Subcutaneous abdominal adipose tissue (tissue), 5 donors: Measurements from ENCODE around the gene PLEKHH2.
A peak's percentile ranks its signal among the peaks of the same experiment; 100 is the strongest.

ENCODE experiments used
- H3K27ac ChIP-seq: one replicate; pipeline ENCODE4 v1.7.0; 2013; ENCODE audit warnings: low read depth, mild to moderate bottlenecking, inconsistent platforms, low read length, moderate library complexity
- H3K27me3 ChIP-seq, 5 donors: one replicate each; pipeline ENCODE4 v1.7.0; 2013; ENCODE audit warnings: low read length in 5 of 5, inconsistent platforms in 1 of 5; ENCODE audit not compliant: control insufficient read depth in 5 of 5, insufficient read depth in 4 of 5
- H3K36me3 ChIP-seq, 5 donors: one replicate each; pipeline ENCODE4 v1.7.0; 2013; ENCODE audit warnings: low read length in 5 of 5; ENCODE audit not compliant: control insufficient read depth in 5 of 5, insufficient read depth in 5 of 5
- H3K4me1 ChIP-seq, 5 donors: one replicate each; pipeline ENCODE4 v1.7.0; 2013; ENCODE audit warnings: low read length in 5 of 5, mild to moderate bottlenecking in 3 of 5, moderate library complexity in 1 of 5; ENCODE audit not compliant: control insufficient read depth in 5 of 5, insufficient read depth in 5 of 5
- H3K4me3 ChIP-seq, 5 donors: one replicate each; pipeline ENCODE4 v1.7.0; 2013; ENCODE audit warnings: low read length in 5 of 5, low read depth in 1 of 5
- H3K9ac ChIP-seq, 5 donors: one replicate each; pipeline ENCODE4 v1.7.0; 2013; ENCODE audit warnings: low read length in 5 of 5, mild to moderate bottlenecking in 4 of 5, moderate library complexity in 3 of 5
- H3K9me3 ChIP-seq, 5 donors: one replicate each; pipeline ENCODE4 v1.7.0; 2013; ENCODE audit warnings: low read length in 5 of 5; ENCODE audit not compliant: control insufficient read depth in 5 of 5
- donor health status: healthy.
- donor health status: healthy.
- donor health status: healthy.
- donor health status: healthy.
- donor health status: healthy.

PLEKHH2 gene

DNA sequence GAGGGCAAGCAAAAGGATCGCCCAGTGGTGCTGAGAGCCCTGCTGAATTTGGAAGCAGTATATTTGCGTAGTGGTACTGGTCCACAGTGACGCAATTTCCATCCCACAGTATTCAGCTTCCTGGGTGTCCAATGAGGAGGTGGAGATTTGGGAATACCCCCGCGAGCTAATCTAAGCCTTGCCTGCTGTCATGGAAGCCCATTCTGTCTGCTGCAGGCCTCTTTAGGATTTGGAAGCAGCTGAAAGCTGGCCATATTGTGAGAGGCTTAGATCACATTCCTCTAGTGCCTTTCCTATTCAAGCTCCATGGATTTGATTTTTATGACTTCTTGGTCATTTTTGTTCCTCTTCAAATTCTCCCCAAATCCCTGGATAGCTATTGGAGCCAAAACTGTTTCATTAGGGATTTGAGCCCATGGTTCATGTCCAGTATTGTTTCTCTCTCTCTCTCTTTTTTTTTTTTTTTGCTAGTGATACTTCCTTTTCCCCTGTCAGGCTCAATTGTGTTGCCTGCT lies 114.5 kb downstream of the PLEKHH2 start:
- Histone ChIP-seq H3K9ac (no peak overlapping the region), H3K4me3 (no peak overlapping the region), H3K4me1 (peaks cover 0 to 22% (median 17%) of the 10 kb centered on the region in 5 donors), H3K9me3 (no peaks in the 10 kb centered on the region), H3K27me3 (no peaks in the 10 kb centered on the region), H3K27ac (no peak overlapping the region), H3K36me3 (no peaks in the 10 kb centered on the region)

DNA sequence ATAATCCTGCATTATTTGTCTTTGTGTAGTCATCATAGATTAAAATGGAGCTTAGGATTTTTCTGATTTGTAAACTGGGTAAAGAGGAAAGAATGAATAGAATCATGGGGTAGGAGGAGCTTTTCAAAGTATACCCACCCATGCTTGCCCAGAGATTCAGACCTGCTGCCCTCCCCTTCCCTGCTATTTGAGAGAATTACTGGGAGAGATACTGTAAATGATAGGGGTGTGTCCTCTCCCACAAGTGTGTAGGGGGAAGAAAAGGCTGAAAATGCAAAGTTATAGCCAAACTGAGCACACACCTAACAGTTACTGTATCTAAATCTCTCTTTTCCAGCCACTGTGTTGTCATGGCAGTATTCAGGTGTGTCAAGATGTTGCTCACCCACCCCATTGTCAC lies 115.2 kb downstream of the PLEKHH2 start:
- H3K4me1 ChIP-seq, result peaks cover 0 to 27% (median 17%) of the 10 kb centered on the region in 5 donors
- H3K36me3 ChIP-seq, result no peaks in the 10 kb centered on the region
- no peak overlapping the region for H3K9ac ChIP-seq
- H3K9me3 ChIP-seq, result no peaks in the 10 kb centered on the region
- no peaks in the 10 kb centered on the region for H3K27me3 ChIP-seq
- H3K27ac ChIP-seq, result no peak overlapping the region
- no peak overlapping the region for H3K4me3 ChIP-seq

DNA sequence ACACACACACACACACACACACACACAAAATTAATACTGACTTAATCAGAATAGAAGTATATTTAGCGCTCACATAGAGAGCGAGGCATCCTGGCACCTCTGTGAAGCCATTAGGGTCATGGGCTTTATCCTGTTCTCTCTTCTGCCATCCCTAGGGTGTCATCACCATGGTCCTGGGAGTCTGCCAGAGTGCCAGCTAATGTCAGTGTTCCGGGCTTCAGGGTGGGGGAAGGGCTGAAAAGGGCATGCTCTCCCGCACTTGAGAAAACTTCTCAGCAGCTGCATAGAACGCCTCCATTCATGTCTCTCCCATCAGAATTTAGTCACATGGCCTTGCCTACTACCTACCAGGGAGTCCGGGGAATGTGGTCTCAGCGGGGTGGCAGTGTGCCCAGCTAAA lies 117.1 kb downstream of the PLEKHH2 start:
- no peak overlapping the region for H3K9ac ChIP-seq
- no peaks in the 10 kb centered on the region for H3K36me3 ChIP-seq
- H3K4me3 ChIP-seq, result no peak overlapping the region
- H3K9me3 ChIP-seq, result no peaks in the 10 kb centered on the region
- no peaks in the 10 kb centered on the region for H3K27me3 ChIP-seq
- peaks cover 2 to 36% (median 24%) of the 10 kb centered on the region in 5 donors for H3K4me1 ChIP-seq
- H3K27ac ChIP-seq, result no peak overlapping the region

DNA sequence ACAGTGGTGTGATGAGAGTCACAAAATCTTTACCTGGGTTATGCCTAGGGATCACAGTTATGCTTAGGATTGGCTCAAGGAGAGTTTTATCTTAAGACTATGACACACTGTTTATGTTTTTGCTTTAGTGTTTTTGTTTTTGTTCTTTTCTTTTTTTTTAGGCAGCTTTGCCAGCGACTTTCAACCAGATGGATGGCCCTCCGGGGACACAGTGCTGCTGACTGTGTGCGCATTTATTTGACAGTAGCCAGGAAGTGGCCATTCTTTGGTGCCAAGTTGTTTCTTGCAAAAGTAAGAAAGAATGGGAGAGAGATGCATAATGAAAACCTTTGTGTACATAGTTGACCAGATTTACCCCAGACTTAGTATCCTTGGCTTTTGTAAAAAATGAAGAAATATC lies 121.7 kb downstream of the PLEKHH2 start:
- no peak overlapping the region for H3K4me3 ChIP-seq
- no peaks in the 10 kb centered on the region for H3K36me3 ChIP-seq
- H3K9ac ChIP-seq, result no peak overlapping the region
- peaks cover 6 to 31% (median 14%) of the 10 kb centered on the region in 5 donors for H3K4me1 ChIP-seq
- peak overlapping the region; percentile 52 for H3K27ac ChIP-seq
- H3K9me3 ChIP-seq, result no peaks in the 10 kb centered on the region
- H3K27me3 ChIP-seq, result no peaks in the 10 kb centered on the region

DNA sequence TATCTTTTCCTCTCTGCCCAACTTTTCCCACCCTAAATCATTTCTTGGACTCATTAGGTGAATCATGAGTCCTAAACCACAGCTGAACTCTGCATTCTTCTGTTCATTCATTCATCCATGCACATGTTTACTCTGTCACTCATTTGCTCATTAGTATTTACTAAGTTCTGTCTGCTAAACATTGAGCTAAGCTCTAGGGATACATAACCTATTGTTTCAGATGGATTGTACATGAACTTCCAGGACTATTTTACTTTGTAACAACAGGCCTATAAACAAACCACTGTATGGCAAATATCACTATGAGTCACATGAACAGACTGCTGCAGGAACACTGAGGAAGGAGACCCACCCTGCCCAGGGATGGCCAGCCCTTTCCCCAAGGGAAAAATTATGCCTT lies 122.1 kb downstream of the PLEKHH2 start:
- Histone ChIP-seq H3K9ac (no peak overlapping the region), H3K36me3 (no peaks in the 10 kb centered on the region), H3K4me1 (peaks cover 6 to 26% (median 14%) of the 10 kb centered on the region in 5 donors), H3K4me3 (no peak overlapping the region), H3K27ac (peak overlapping the region; percentile 52), H3K27me3 (no peaks in the 10 kb centered on the region), H3K9me3 (no peaks in the 10 kb centered on the region)

DNA sequence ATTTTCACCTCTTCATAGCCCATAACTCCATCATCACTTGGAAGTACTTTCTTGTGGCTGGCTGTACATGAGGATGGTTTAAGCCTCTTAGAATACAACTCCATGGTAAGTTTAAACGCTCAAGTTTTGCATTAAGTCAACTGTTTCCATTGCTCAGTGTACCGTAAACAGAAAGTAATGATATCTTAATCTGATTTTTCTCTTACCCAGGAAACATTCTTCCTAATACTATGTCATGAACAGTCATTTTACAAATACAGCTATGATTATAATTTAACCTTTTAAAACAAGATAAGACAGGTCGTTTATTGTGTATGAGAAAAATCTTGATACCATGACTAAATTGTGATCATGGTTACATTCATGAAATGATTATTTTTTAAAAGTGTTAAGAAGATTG lies 125.2 kb downstream of the PLEKHH2 start:
- Histone ChIP-seq H3K4me1 (peaks cover 6 to 18% (median 13%) of the 10 kb centered on the region in 5 donors), H3K27me3 (no peaks in the 10 kb centered on the region), H3K9ac (no peak overlapping the region), H3K9me3 (no peaks in the 10 kb centered on the region), H3K27ac (no peak overlapping the region), H3K36me3 (peaks cover 0 to 4% (median 2%) of the 10 kb centered on the region in 5 donors), H3K4me3 (no peak overlapping the region)

DNA sequence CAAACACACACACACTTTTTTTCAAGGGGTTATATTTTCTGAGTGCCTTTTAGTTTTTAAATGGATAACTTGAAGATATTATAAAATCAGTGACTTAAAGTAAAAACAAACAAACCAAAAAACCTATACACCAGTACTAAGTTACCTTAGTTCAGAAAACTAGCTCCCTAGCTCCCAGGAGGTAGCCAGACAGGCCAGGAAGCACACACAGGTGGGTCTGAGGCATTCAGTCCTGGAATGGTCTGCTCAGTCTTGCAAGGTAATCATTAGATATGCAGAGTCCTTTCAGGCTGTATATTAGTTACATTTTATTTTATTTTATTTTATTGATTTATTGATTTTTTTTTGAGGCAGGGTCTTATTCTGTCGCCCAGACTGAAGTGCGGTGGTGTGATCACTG lies 126.0 kb downstream of the PLEKHH2 start:
- no peak overlapping the region for H3K27ac ChIP-seq
- H3K27me3 ChIP-seq, result no peaks in the 10 kb centered on the region
- H3K4me3 ChIP-seq, result no peak overlapping the region
- no peak overlapping the region for H3K9ac ChIP-seq
- peaks cover 0 to 4% (median 2%) of the 10 kb centered on the region in 5 donors for H3K36me3 ChIP-seq
- H3K4me1 ChIP-seq, result peaks cover 6 to 18% (median 13%) of the 10 kb centered on the region in 5 donors
- H3K9me3 ChIP-seq, result no peaks in the 10 kb centered on the region

DNA sequence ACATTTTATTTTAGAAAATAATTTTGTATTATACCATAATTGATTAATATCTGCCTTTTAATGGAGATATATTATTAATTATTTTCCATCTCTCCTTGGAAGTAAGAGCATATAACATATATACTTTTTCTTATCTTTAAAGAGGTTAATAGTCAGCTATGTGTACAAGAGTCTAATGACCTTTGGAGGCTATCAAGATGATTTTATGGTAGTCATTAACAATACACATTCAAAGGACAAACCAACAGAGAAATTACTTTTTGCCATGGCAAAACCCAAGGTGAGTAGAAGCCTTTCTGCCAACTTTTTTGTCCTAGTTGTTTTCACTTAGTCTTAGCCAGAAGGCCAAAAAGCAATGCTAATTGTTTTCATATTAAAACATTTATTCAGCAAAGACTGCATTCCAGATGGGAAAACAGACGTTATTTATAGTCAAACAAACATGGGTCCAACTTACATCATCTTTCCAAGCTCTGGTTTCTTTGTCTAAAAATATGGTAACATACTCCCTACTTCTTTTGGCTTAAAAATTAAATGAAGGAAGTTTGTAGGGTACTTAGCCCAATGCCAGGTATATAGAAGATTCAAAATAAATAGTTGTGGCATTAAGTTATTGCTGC lies 127.1 kb downstream of the PLEKHH2 start:
- Histone ChIP-seq H3K9me3 (no peaks in the 10 kb centered on the region), H3K36me3 (peaks cover 0 to 4% (median 2%) of the 10 kb centered on the region in 5 donors), H3K27ac (no peak overlapping the region), H3K27me3 (no peaks in the 10 kb centered on the region), H3K4me1 (peaks cover 4 to 8% (median 5%) of the 10 kb centered on the region in 5 donors), H3K4me3 (no peak overlapping the region), H3K9ac (no peak overlapping the region)

DNA sequence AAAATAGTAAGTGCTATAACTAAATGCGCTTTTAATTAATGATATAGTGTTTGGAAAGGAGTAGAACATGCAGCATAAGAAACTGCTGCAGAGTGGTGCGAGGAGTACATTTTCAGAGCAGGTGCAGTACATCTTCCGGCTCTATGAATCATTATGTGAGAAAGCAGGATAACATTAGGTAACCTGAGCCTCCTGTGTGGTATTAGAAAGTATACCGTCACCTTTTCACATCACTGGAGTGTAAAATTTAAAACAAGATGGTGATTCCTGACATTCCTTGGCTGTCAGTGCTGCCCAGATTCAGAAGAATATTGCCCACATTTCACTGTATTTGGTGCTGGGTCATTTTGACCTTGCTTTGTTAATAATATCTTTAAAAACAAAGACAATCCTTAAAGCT lies 128.9 kb downstream of the PLEKHH2 start:
- H3K27ac ChIP-seq, result no peak overlapping the region
- H3K36me3 ChIP-seq, result peaks cover 0 to 4% (median 2%) of the 10 kb centered on the region in 5 donors
- H3K4me3 ChIP-seq, result no peak overlapping the region
- no peaks in the 10 kb centered on the region for H3K27me3 ChIP-seq
- H3K9ac ChIP-seq, result no peak overlapping the region
- no peaks in the 10 kb centered on the region for H3K9me3 ChIP-seq
- H3K4me1 ChIP-seq, result no peaks in the 10 kb centered on the region

DNA sequence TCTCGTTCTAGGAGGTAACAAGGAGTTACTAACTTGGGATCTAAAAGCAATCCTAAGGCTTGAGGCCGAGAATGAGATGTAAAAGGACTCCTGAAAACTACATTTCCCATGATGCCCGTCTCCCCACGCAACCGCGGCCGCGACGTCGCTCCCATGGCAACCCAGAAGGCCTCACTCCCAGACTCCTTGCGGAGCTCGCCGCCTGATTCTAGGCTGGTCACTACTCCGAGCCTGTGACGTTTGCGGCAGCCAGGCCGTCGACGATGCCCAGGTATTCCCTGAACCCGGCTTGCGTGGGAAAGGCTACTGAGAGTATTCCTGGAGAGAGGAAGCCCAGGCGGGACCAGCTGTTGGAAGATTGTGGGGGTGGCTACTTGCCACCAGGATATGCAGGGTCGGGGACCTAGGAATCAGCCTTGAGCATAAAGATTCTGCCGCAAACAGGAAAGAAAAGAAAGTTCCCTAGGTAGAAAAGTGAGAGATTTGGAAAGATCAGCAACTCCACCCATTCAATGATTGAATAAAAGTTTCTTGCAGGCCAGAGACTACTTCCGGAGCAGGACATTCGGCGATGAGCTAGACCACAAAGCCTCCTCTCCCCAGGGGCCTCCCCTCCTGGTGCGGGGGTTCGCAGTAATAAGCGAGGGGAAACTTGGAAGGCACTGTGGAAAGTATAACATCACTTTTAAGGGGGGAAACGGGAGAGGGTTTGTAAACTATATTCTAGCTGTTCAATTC lies 137.0 kb downstream of the PLEKHH2 start, which contains the start of gene DYNC2LI1:
Gene DYNC2LI1 (plus strand): TSS at position 164 of the 738 bp plus-strand sequence. CDS start 100 bp downstream, at position 264.
- Histone ChIP-seq H3K27ac (peak within 1 kb of the TSS; percentile 81), H3K36me3 (peaks cover 3 to 12% (median 5%) of the 10 kb centered on the region in 5 donors), H3K9ac (peak within 1 kb of the TSS; percentile 87 to 98 (median 91)), H3K4me1 (peaks cover 0 to 11% (median 8%) of the 10 kb centered on the region in 5 donors), H3K4me3 (peak within 1 kb of the TSS; percentile 93 to 99 (median 94)), H3K27me3 (no peaks in the 10 kb centered on the region), H3K9me3 (no peaks in the 10 kb centered on the region)
